Smooth muscle cell of the pulmonary artery (primary cell): ENCODE measurements around the gene ENTPD8. TPM values are rescaled to one million over a fixed set of nuclear protein-coding genes. Genes with fewer than 3 reads are reported as not detected.

Experiments
- total RNA-seq: library from RNA; depleted of rRNA; stranded (reverse); fragments of >200 nt; gene quantifications from 2 replicates; pipeline ENCODE4 v1.2.3, GENCODE V29; 2014

Gene ENTPD8
- not detected in 2 replicates for total RNA-seq

DNA sequence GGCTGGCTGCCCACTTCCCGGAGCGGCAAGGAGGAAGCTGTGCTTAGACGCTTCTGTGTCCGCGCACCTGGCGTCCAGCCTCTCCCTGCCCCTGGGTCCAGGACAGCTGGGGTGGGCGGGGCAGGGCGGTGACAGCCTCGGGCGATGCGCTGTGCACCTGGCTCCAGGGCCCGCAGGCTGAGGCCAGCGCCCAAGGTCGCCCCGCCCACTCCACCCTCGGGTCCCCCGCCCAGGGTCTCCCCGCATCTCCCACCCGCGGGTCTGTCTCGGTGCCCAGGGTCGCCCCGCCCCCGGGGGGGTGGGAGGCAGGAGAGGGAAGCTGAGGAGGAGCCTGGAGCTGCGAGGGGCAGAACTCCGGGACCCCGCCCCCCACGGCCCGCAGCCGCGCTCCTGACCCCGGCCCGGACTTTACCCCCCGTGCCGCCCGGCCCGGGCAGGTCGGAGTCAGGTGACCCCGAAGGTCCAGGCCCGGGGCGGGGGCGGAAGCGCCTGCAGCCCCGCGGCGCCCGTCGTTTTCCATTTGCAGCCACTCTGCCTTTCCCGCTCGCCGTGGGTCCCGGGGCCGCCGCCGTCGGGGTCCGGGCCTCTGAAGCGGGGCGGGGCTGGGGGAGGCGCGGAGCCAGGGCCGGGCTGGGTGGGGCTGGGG lies at the start of gene ENTPD8:
ENTPD8 (minus strand) TSS at position 69 of the 646 bp plus-strand sequence. CDS start 3,072 bp downstream, outside the sequence.

DNA sequence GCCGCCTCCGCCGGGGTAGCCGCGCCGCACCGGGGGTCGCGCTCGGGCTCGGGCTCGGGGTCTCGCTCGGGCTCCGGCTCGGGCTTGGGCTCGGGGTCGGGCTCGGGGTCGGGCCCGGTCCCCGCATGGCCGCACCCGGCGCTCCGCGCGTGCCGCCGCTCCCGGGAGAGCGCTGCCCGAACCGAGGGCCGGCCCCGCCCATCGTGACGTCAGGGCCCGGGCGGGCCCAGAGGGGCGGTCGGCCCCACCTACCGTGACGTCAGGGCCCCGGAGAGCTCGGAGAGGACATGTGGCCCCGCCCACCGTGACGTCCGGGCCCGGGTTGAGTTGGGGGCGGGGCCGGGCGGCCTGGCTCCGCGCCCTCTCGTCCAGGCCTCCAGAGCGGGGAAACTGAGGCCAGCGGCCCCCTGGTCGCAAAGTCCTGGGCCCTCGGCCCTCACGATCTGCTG lies 18.0 kb upstream of the ENTPD8 start, which contains the start of gene NSMF:
NSMF (minus strand) TSS at position 183 of the 449 bp plus-strand sequence. CDS start 232 bp downstream, outside the sequence.

GRCh38 chr9:137422604-137423513 lies 18.3 kb downstream of the ENTPD8 start, which contains the start of the genes EXD3 and NOXA1:
Gene EXD3 (minus strand): TSS chr9:137423162. CDS start chr9:137395357, 27,805 bp downstream.
Gene NOXA1 (plus strand): TSS chr9:137423393. CDS start chr9:137423530, 137 bp downstream.

Other genes with a start within 250 kb of the ENTPD8 start
- 6.1 and 9.5 TPM in 2 replicates for gene TPRN, start 240.6 kb downstream of the ENTPD8 start, total RNA-seq
- 36.8 and 39.2 TPM in 2 replicates for gene TMEM203, start 235.7 kb downstream of the ENTPD8 start, total RNA-seq
- 4.5 and 6.3 TPM in 2 replicates for gene NDOR1, start 235.7 kb downstream of the ENTPD8 start, total RNA-seq
- gene RNF208, start 219.1 kb downstream of the ENTPD8 start, total RNA-seq = 1.2 and 2.8 TPM in 2 replicates
- gene CYSRT1, start 216.2 kb downstream of the ENTPD8 start, total RNA-seq = 0.33 and 0.66 TPM in 2 replicates
- 0.07 TPM in 1 of 2 replicates, not detected in the other for gene RNF224, start 213.9 kb downstream of the ENTPD8 start, total RNA-seq
- not detected in 2 replicates for gene SLC34A3, start 210.5 kb downstream of the ENTPD8 start, total RNA-seq
- gene TUBB4B, start 200.1 kb downstream of the ENTPD8 start, total RNA-seq = 145 and 163 TPM in 2 replicates
- not detected in 2 replicates for gene STPG3, start 190.1 kb downstream of the ENTPD8 start, total RNA-seq
- 59.5 and 64.4 TPM in 2 replicates for gene NELFB, start 186.0 kb downstream of the ENTPD8 start, total RNA-seq
- 19.7 and 47.4 TPM in 2 replicates for gene TOR4A, start 163.6 kb downstream of the ENTPD8 start, total RNA-seq
- gene NRARP, start 139.1 kb downstream of the ENTPD8 start, total RNA-seq = 0.13 and 0.20 TPM in 2 replicates
- gene EXD3, start 18.2 kb downstream of the ENTPD8 start, total RNA-seq = 11.5 and 14.7 TPM in 2 replicates
- gene NOXA1, start 18.0 kb downstream of the ENTPD8 start, total RNA-seq = 0.36 and 0.46 TPM in 2 replicates
- 20.3 and 36.7 TPM in 2 replicates for gene NSMF, start 18.0 kb upstream of the ENTPD8 start, total RNA-seq
- 1.1 and 2.0 TPM in 2 replicates for gene PNPLA7, start 109.0 kb upstream of the ENTPD8 start, total RNA-seq
- 21.7 and 30.8 TPM in 2 replicates for gene MRPL41, start 110.5 kb upstream of the ENTPD8 start, total RNA-seq
- gene DPH7, start 137.6 kb upstream of the ENTPD8 start, total RNA-seq = 16.0 and 25.2 TPM in 2 replicates
- gene ZMYND19, start 149.2 kb upstream of the ENTPD8 start, total RNA-seq = 13.4 and 21.1 TPM in 2 replicates
- gene ARRDC1, start 164.3 kb upstream of the ENTPD8 start, total RNA-seq = 13.4 and 20.2 TPM in 2 replicates
- 48.9 and 60.2 TPM in 2 replicates for gene EHMT1, start 177.6 kb upstream of the ENTPD8 start, total RNA-seq